Measurements from ENCODE around the gene SYT7. TPM values are rescaled to one million over a fixed set of nuclear protein-coding genes. Genes with fewer than 3 reads are reported as not detected.

Gene SYT7, protein sequence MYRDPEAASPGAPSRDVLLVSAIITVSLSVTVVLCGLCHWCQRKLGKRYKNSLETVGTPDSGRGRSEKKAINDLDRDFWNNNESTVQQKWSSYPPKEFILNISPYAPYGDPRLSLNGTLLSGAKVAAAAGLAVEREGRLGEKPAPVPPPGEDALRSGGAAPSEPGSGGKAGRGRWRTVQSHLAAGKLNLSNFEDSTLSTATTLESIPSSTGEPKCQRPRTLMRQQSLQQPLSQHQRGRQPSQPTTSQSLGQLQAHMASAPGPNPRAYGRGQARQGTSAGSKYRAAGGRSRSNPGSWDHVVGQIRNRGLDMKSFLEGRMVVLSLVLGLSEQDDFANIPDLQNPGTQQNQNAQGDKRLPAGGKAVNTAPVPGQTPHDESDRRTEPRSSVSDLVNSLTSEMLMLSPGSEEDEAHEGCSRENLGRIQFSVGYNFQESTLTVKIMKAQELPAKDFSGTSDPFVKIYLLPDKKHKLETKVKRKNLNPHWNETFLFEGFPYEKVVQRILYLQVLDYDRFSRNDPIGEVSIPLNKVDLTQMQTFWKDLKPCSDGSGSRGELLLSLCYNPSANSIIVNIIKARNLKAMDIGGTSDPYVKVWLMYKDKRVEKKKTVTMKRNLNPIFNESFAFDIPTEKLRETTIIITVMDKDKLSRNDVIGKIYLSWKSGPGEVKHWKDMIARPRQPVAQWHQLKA
- total RNA-seq, result not detected in 2 replicates

DNA sequence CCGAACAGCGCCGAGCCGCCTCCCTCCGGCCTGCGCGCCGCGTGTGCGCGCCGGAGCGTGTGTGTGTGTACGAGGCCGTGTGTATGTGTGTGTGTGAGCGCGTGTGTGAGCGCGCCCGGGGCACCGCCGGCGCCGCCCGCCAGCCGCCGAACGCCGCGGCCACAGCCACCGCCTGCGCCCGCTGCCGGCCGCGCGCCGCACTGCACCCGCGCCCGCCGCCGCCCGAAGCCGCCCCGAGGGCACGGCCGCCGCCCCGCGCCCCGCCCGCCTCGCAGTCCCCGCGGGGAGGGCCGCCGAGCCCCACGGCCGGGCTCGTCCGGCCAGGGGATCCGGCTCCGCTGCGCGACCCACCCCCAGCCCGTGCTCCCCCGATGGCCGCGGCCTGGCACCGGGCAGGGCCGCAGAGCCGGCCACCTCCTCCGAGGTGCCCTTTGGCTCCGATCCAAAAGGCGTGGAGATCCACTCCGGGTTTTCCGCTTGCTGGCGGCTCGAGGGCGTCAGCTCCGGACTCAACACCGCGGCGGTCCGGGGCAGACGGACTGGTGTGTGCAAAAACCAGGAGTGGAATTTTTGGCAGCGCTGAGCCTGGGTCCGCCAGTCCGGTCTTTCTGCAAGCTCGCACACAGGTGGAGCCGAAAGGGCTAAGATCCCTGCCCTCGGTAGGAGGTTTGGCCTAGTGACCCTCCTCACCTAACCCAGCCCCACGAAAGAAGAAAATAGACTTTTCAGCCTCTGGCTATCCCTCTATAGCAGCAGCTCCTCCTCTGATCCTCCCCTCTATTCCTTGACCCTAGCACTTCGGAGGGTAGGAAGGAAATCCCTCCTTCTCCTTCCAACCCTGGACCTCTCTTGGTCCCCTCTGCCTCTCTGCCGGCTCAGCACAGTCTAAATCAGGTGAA is at the start of gene SYT7:
SYT7 (minus strand) TSS at position 47 of the 899 bp plus-strand sequence. CDS start 256 bp downstream, outside the sequence.
- intact Hi-C loops (cut with micrococcal nuclease), result loop anchor here (10.0 kb wide), 2 partner anchors 234 to 286 kb away; partner anchors contain the start of genes FADS1 and VWCE
- CTCF ChIA-PET, result no interaction called here
- peaks cover 53% of the 10 kb centered on the region for H3K27me3 Mint-ChIP-seq
- H3K27ac Mint-ChIP-seq, result peak within 1 kb of the TSS; percentile 59
- H3K4me3 Mint-ChIP-seq, result peak within 1 kb of the TSS; percentile 82
- H3K9me3 Mint-ChIP-seq, result no peaks in the 10 kb centered on the region
- H3K36me3 Mint-ChIP-seq (ENCODE audit: low read depth), result no peaks in the 10 kb centered on the region
- POLR2A ChIA-PET, result interaction anchor here (0.6 to 0.7 kb wide), 2 partner anchors 10 to 386 kb away, joined by 3 to 4 read pairs; partner anchors contain the start of gene FTH1
- TF ChIP-seq, protein P1, sequence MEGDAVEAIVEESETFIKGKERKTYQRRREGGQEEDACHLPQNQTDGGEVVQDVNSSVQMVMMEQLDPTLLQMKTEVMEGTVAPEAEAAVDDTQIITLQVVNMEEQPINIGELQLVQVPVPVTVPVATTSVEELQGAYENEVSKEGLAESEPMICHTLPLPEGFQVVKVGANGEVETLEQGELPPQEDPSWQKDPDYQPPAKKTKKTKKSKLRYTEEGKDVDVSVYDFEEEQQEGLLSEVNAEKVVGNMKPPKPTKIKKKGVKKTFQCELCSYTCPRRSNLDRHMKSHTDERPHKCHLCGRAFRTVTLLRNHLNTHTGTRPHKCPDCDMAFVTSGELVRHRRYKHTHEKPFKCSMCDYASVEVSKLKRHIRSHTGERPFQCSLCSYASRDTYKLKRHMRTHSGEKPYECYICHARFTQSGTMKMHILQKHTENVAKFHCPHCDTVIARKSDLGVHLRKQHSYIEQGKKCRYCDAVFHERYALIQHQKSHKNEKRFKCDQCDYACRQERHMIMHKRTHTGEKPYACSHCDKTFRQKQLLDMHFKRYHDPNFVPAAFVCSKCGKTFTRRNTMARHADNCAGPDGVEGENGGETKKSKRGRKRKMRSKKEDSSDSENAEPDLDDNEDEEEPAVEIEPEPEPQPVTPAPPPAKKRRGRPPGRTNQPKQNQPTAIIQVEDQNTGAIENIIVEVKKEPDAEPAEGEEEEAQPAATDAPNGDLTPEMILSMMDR (IDR thresholded peaks at IDR 0.05), result no peak
- ATAC-seq (ENCODE audit: low read depth) (peak; percentile 90), DNase-seq (peak; percentile 99)
- H3K4me1 Mint-ChIP-seq, result peaks cover 14% of the 10 kb centered on the region

DNA sequence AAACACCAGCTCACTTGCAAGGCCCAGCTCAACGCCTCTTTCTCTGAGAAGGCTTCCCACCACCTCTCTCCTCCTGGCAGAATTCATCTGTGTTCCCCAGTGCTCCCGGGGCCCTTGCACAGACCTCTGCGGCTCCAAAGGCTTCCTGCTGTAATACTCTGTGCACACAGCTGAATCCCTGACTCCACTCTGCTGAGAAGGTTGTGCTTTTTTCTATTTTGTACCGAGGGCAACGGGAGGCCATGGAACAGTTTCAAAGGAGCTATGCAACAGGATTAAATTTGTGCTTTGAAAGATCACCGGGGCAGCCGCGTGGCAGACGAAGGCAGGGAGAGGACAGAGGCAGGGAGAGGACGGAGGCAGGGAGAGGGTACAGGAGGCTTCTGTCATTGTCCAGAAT is 49.2 kb upstream of the SYT7 start:
- ChIA-PET POLR2A (no interaction called here), CTCF (interaction anchor here (0.6 to 0.7 kb wide), 2 partner anchors 17 to 152 kb away, joined by 3 read pairs; no protein-coding TSS in a partner anchor)
- Mint-ChIP-seq H3K4me1 (no peaks in the 10 kb centered on the region), H3K27ac (no peak overlapping the region), H3K36me3 (ENCODE audit: low read depth) (no peaks in the 10 kb centered on the region), H3K27me3 (peaks cover 9% of the 10 kb centered on the region), H3K9me3 (no peaks in the 10 kb centered on the region), H3K4me3 (no peak overlapping the region)
- intact Hi-C loops (cut with micrococcal nuclease), result no loop called here
- ATAC-seq (ENCODE audit: low read depth) (no peak), DNase-seq (no peak)
- TF ChIP-seq, protein P1 (IDR thresholded peaks at IDR 0.05), result no peak

DNA sequence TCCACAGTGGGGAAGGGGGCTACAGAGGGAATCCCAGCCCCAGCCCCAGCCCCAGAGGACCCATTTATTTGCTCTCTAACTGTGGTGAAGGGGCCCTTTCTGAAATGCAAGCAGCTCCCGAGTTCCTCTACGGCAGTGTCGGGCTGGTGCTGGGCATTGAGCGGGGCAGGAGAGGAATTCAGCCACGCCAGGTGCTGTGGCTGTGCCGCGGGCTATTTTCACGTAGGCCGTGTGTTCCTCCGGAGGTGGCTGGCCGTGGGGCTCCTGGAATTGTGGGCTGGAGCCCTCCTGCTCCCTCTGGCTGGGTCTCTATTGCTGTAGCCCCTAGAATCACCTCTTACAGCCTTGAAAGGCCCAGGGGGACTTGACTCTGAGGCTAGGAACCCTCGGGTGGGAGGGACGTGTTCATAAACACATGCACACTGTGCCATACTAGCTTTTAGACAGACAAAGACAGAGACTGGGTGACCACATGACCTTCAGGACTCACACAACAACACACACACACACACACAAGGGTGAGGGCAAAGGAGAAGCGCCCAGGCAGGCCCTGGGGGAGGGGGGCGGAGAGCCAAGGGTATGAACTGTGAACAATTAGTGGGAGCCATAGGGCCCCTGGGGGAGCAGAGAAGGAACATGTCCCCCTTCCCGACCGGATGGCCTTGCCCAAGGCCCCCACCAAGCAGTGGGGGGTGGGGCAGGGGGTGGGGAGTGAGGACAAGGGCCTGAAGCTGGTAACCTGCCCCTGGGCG is 48.4 kb upstream of the SYT7 start:
- intact Hi-C loops (cut with micrococcal nuclease), result loop anchor here (10.0 kb wide), 1 partner anchor 106 kb away; no protein-coding TSS in a partner anchor
- TF ChIP-seq, protein P1 (IDR thresholded peaks at IDR 0.05), result no peak
- no peak for DNase-seq
- H3K9me3 Mint-ChIP-seq, result no peaks in the 10 kb centered on the region
- no peak for ATAC-seq (ENCODE audit: low read depth)
- no peak overlapping the region for H3K27ac Mint-ChIP-seq
- no peaks in the 10 kb centered on the region for H3K4me1 Mint-ChIP-seq
- H3K27me3 Mint-ChIP-seq, result peaks cover 10% of the 10 kb centered on the region
- CTCF ChIA-PET, result interaction anchor here (0.7 kb wide), 1 partner anchor 151 kb away, joined by 3 read pairs; no protein-coding TSS in a partner anchor
- no peaks in the 10 kb centered on the region for H3K36me3 Mint-ChIP-seq (ENCODE audit: low read depth)
- POLR2A ChIA-PET, result no interaction called here
- no peak overlapping the region for H3K4me3 Mint-ChIP-seq

DNA sequence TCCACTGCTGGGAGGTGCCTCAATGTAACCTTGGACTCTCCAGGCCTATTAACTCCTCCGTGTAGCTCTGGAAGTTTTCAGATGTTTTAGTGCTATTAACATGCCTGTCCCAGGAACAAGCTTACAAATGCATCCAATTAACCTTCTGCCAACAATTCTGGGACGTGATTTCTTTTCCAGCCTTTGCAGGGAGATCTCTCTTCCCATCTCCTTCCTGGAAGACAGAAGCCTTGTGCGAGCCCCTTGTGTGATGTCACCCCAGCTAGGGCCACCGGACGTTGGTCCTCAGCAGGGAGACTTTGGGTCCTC is 47.7 kb upstream of the SYT7 start:
- no peak for ATAC-seq (ENCODE audit: low read depth)
- Mint-ChIP-seq H3K4me3 (no peak overlapping the region), H3K4me1 (no peaks in the 10 kb centered on the region), H3K36me3 (ENCODE audit: low read depth) (no peaks in the 10 kb centered on the region), H3K27me3 (peaks cover 10% of the 10 kb centered on the region), H3K27ac (no peak overlapping the region), H3K9me3 (no peaks in the 10 kb centered on the region)
- POLR2A ChIA-PET, result no interaction called here
- TF ChIP-seq, protein P1 (IDR thresholded peaks at IDR 0.05), result no peak
- CTCF ChIA-PET, result no interaction called here
- intact Hi-C loops (cut with micrococcal nuclease), result loop anchor here (10.0 kb wide), 1 partner anchor 106 kb away; no protein-coding TSS in a partner anchor
- no peak for DNase-seq

Measured in activated B cell treated with CpG ODN at 0.5 μM for 24 hours (primary cell).